B cell (primary cell): Measurements from ENCODE around the gene LZTS2. TPM values are rescaled to one million over a fixed set of nuclear protein-coding genes. Genes with fewer than 3 reads are reported as not detected.

Experiments used
- ATAC-seq: fragments of 200-7000 bp; cut with Tn5 transposase; one replicate; pipeline ENCODE4 v1.10.0; 2021; ENCODE audit warnings: low read depth, mild to moderate bottlenecking, moderate number of reproducible peaks, moderate library complexity
- CTCF ChIA-PET: fragments of 350-600 bp; sonication (Branson Sonifier 250); formaldehyde crosslinking; loops from one replicate; lab custom pipeline; 2021; ENCODE audit warnings: antibody characterized with exemption, inconsistent platforms; lab: Charles Lee
- POLR2A ChIA-PET: fragments of 350-600 bp; sonication (Branson Sonifier 250); formaldehyde crosslinking; loops from one replicate; lab custom pipeline; 2021; ENCODE audit warnings: antibody characterized with exemption; lab: Charles Lee
- DNase-seq: peaks from one replicate; pipeline ENCODE4 v3.0.0; 2013
- H2AFZ ChIP-seq: 2 replicates; pipeline ENCODE4 v1.6.1; 2012; ENCODE audit warnings: mild to moderate bottlenecking, low read depth, low read length; ENCODE audit not compliant: insufficient read depth, poor library complexity, severe bottlenecking
- H3K27ac ChIP-seq, 2 donors: 1 replicate in 1 of 2; 2 replicates in 1 of 2; pipeline ENCODE4 v1.5.1; 2012 to 2013; ENCODE audit warnings: low read length in 2 of 2, mild to moderate bottlenecking in 2 of 2, moderate library complexity in 1 of 2
- H3K27me3 ChIP-seq, 4 experiments: fragments of 200-600 bp in 1 of 4; sonication (generic) in 1 of 4; replicated peaks in 1 of 4; 1 replicate in 2 of 4; 2 replicates in 2 of 4; pipeline versions ENCODE4 v1.6.1 to v1.7.0; 2013 to 2016; ENCODE audit warnings: low read length in 3 of 4, mild to moderate bottlenecking in 2 of 4, mixed read lengths in 1 of 4, moderate library complexity in 1 of 4; ENCODE audit not compliant: insufficient read depth in 4 of 4, control insufficient read depth in 3 of 4; ENCODE audit errors: control extremely low read depth in 1 of 4
- H3K36me3 ChIP-seq, 2 experiments: replicated peaks in 1 of 2; 1 replicate in 1 of 2; 2 replicates in 1 of 2; pipeline versions ENCODE4 v1.6.1 to v1.7.1; 2013; ENCODE audit warnings: low read length in 1 of 2; ENCODE audit not compliant: insufficient read depth in 2 of 2, control insufficient read depth in 1 of 2; ENCODE audit errors: control extremely low read depth in 1 of 2, extremely low read depth in 1 of 2
- H3K4me1 ChIP-seq, 2 donors: fragments of 200-600 bp in 1 of 2; sonication (generic) in 1 of 2; 1 replicate in 1 of 2; 2 replicates in 1 of 2; pipeline versions ENCODE4 v1.5.1 to v1.6.1; 2013 to 2017; ENCODE audit warnings: low read length in 2 of 2; ENCODE audit not compliant: control insufficient read depth in 2 of 2, insufficient read depth in 2 of 2
- H3K4me2 ChIP-seq: replicated peaks from 2 replicates; pipeline ENCODE3; 2012; ENCODE audit warnings: mild to moderate bottlenecking, low read depth, low read length; ENCODE audit not compliant: poor library complexity, severe bottlenecking
- H3K4me3 ChIP-seq, 5 experiments: fragments of 200-600 bp in 1 of 5; sonication (generic) in 1 of 5; 1 replicate in 3 of 5; 2 replicates in 2 of 5; pipeline versions ENCODE4 v1.5.1 to v1.7.0; 2011 to 2016; ENCODE audit warnings: low read length in 4 of 5, mild to moderate bottlenecking in 4 of 5, low read depth in 2 of 5, control low read depth in 1 of 5, moderate library complexity in 1 of 5; ENCODE audit not compliant: insufficient read depth in 1 of 5; ENCODE audit errors: control extremely low read depth in 1 of 5, extremely low read depth in 1 of 5
- H3K79me2 ChIP-seq: fragments of 200-600 bp; sonication (generic); one replicate; pipeline ENCODE4 v1.6.0; 2016; ENCODE audit warnings: low read length; ENCODE audit not compliant: control insufficient read depth, insufficient read depth
- H3K9ac ChIP-seq: fragments of 200-600 bp; sonication (generic); 2 replicates; pipeline ENCODE4 v1.6.1; 2017; ENCODE audit warnings: mild to moderate bottlenecking, low read length, moderate library complexity
- H3K9me3 ChIP-seq, 3 donors: one replicate each; pipeline versions ENCODE4 v1.6.1 to v1.7.1; 2013; ENCODE audit warnings: low read length in 2 of 3; ENCODE audit not compliant: control insufficient read depth in 2 of 3, insufficient read depth in 1 of 3; ENCODE audit errors: control extremely low read depth in 1 of 3
- H4K20me1 ChIP-seq: 2 replicates; pipeline ENCODE4 v1.6.0; 2012; ENCODE audit warnings: mild to moderate bottlenecking, low read length; ENCODE audit not compliant: insufficient read depth, control insufficient read depth, poor library complexity, severe bottlenecking
- H3K27ac Mint-ChIP-seq: one replicate; pipeline ENCODE4 v1.8.0; 2021; ENCODE audit warnings: mixed read lengths
- H3K27me3 Mint-ChIP-seq: one replicate; pipeline ENCODE4 v1.8.0; 2021; ENCODE audit warnings: mixed read lengths
- H3K4me1 Mint-ChIP-seq: one replicate; pipeline ENCODE4 v1.8.0; 2021; ENCODE audit warnings: mixed read lengths
- H3K4me3 Mint-ChIP-seq: one replicate; pipeline ENCODE4 v1.8.0; 2021; ENCODE audit warnings: mixed read lengths
- H3K9me3 Mint-ChIP-seq: one replicate; pipeline ENCODE4 v1.8.0; 2022; ENCODE audit warnings: mixed read lengths; ENCODE audit not compliant: insufficient read depth
- EZH2 ChIP-seq: IDR thresholded peaks from 2 replicates; pipeline ENCODE4 v1.6.1; 2012; ENCODE audit warnings: borderline replicate concordance, low read depth, mild to moderate bottlenecking, moderate library complexity, low read length; ENCODE audit not compliant: insufficient read depth, poor library complexity, severe bottlenecking
- WGBS: methylation state at CpG from one replicate; pipeline ENCODE4 v1.1.5; 2013; ENCODE audit warnings: missing lambda C conversion rate; ENCODE audit not compliant: insufficient coverage; 5-methylcytosine and 5-hydroxymethylcytosine counted together
- intact Hi-C: fragments of 100-400 bp; cut with micrococcal nuclease; formaldehyde crosslinking; loops from one replicate; pipeline ENCODE4 v1.10.0; 2022
- polyA plus RNA-seq: library from polyadenylated mRNA; depleted of rRNA; stranded (reverse); fragments of >200 nt; gene quantifications from 2 replicates; pipeline ENCODE4 v1.2.3, GENCODE V29; 2012
- total RNA-seq, 2 donors: library from RNA; stranded (reverse); fragments of 120-200 nt in 1 of 2; gene quantifications; 1 replicate in 1 of 2; 2 replicates in 1 of 2; pipeline versions ENCODE4 v1.2.3 to v1.2.4, GENCODE V29; 2013 to 2022
- TF ChIP-seq, protein P1 (sequence below): fragments of 200-600 bp; IDR thresholded peaks from one replicate; pipeline ENCODE4 v1.8.0; 2022; ENCODE audit warnings: antibody characterized with exemption, mild to moderate bottlenecking

The LZTS2 gene
- total and polyA plus RNA-seq, 2 donors (not counting 1 experiment from before 2014, with no cell fraction given): 23.2 to 36.9 TPM

DNA sequence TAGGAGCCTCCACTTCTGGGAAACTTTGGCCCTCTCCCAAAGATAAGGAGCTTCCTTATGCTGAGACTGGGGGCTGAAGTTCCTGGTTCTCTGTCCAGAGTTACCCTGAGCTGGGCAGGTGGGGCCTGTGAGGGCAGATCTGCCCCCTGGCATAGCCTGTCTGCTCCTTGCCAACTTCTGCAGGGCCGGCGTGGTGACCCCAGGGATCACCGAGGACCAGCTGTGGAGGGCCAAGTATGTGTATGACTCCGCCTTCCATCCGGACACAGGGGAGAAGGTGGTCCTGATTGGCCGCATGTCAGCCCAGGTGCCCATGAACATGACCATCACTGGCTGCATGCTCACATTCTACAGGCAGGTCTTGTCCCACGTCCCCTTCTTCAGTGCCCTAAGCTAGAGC lies 35.7 kb downstream of the LZTS2 start:
- CTCF ChIA-PET: interaction anchor here (0.5 to 1.3 kb wide), 8 partner anchors 8 to 107 kb away, joined by 3 to 9 read pairs (median 3); no protein-coding TSS in a partner anchor
- Histone ChIP-seq H3K4me1 (peaks cover 11 to 22% of the 10 kb centered on the region in 2 donors), H2AFZ (no peak overlapping the region), H3K4me2 (no peak overlapping the region), H3K27ac (no peak overlapping the region), H3K4me3 (no peak overlapping the region), H3K9me3 (peaks cover 0 to 2% (median 0%) of the 10 kb centered on the region in 3 donors), H3K27me3 (peaks cover 0 to under 1% (median under 1%) of the 10 kb centered on the region in 4 experiments), H4K20me1 (peaks cover 4% of the 10 kb centered on the region), H3K9ac (no peak overlapping the region), H3K79me2 (no peaks in the 10 kb centered on the region), H3K36me3 (peaks cover 0 to 14% of the 10 kb centered on the region in 2 experiments)
- H3K4me3 Mint-ChIP-seq: no peak overlapping the region
- H3K4me1 Mint-ChIP-seq: peaks cover 19% of the 10 kb centered on the region
- 100% methylated on average over 7 of the region's 7 CpGs for WGBS
- DNase-seq: peak; percentile 5
- no peak for ATAC-seq
- POLR2A ChIA-PET: no interaction called here
- TF ChIP-seq, protein P1, sequence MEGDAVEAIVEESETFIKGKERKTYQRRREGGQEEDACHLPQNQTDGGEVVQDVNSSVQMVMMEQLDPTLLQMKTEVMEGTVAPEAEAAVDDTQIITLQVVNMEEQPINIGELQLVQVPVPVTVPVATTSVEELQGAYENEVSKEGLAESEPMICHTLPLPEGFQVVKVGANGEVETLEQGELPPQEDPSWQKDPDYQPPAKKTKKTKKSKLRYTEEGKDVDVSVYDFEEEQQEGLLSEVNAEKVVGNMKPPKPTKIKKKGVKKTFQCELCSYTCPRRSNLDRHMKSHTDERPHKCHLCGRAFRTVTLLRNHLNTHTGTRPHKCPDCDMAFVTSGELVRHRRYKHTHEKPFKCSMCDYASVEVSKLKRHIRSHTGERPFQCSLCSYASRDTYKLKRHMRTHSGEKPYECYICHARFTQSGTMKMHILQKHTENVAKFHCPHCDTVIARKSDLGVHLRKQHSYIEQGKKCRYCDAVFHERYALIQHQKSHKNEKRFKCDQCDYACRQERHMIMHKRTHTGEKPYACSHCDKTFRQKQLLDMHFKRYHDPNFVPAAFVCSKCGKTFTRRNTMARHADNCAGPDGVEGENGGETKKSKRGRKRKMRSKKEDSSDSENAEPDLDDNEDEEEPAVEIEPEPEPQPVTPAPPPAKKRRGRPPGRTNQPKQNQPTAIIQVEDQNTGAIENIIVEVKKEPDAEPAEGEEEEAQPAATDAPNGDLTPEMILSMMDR: no peak
- TF ChIP-seq EZH2: no peak
- no peaks in the 10 kb centered on the region for H3K9me3 Mint-ChIP-seq
- intact Hi-C loops: no loop called here
- no peaks in the 10 kb centered on the region for H3K27me3 Mint-ChIP-seq
- H3K27ac Mint-ChIP-seq: no peak overlapping the region

- H2AFZ ChIP-seq: no peak overlapping the region
- Mint-ChIP-seq H3K4me1 (peaks cover 17% of the 10 kb centered on the region), H3K27ac (no peak overlapping the region), H3K9me3 (no peaks in the 10 kb centered on the region), H3K4me3 (no peak overlapping the region), H3K27me3 (no peaks in the 10 kb centered on the region)
- intact Hi-C loops: no loop called here
- DNase-seq (peak; percentile 6), ATAC-seq (no peak)
- no peak overlapping the region for H3K9ac ChIP-seq
- H3K9me3 ChIP-seq: peaks cover 0 to 2% (median 0%) of the 10 kb centered on the region in 3 donors
- H3K36me3 ChIP-seq: peaks cover 0 to 14% of the 10 kb centered on the region in 2 experiments
- no peak for TF ChIP-seq EZH2
- TF ChIP-seq, protein P1: no peak
- no peak overlapping the region for H3K4me2 ChIP-seq
- ChIA-PET POLR2A (no interaction called here), CTCF (interaction anchor here (1.1 to 1.3 kb wide), 2 partner anchors 22 to 27 kb away, joined by 3 to 4 read pairs; no protein-coding TSS in a partner anchor)
- no peaks in the 10 kb centered on the region for H3K79me2 ChIP-seq
- no peak overlapping the region for H3K4me3 ChIP-seq
- H3K27me3 ChIP-seq: no peaks in the 10 kb centered on the region
- H3K27ac ChIP-seq: no peak overlapping the region
- peaks cover 6 to 15% of the 10 kb centered on the region in 2 donors for H3K4me1 ChIP-seq
- H4K20me1 ChIP-seq: peaks cover 4% of the 10 kb centered on the region
- WGBS: 89% methylated on average over 7 of the region's 10 CpGs
Observed at GRCh38 chr10:101035916-101036702, 36.5 kb downstream of the LZTS2 start.
